ENCODE results near the gene SESTD1. TPM values are rescaled to one million over a fixed set of nuclear protein-coding genes. Genes with fewer than 3 reads are reported as not detected.

SESTD1 gene
- total RNA-seq, 1 donor from 2014 or later, result 19.4 TPM

- Mint-ChIP-seq H3K4me1 (ENCODE audit: low read depth, unreplicated experiment) (no peaks in the 10 kb centered on the region), H3K27ac (ENCODE audit: unreplicated experiment) (no peak overlapping the region), H3K36me3 (ENCODE audit: low read depth, unreplicated experiment) (no peaks in the 10 kb centered on the region), H3K27me3 (ENCODE audit: low read depth, unreplicated experiment) (no peaks in the 10 kb centered on the region), H3K4me3 (ENCODE audit: unreplicated experiment) (no peak overlapping the region), H3K9me3 (ENCODE audit: unreplicated experiment) (peaks cover 3% of the 10 kb centered on the region)
- Histone ChIP-seq H4K20me1 (ENCODE audit: insufficient read depth, low read length) (no peaks in the 10 kb centered on the region), H3K36me3 (ENCODE audit: insufficient read depth, low read length) (no peaks in the 10 kb centered on the region), H3K27me3 (ENCODE audit: insufficient read depth, low read length) (no peaks in the 10 kb centered on the region), H3K27ac (ENCODE audit: low read depth, low read length) (no peak overlapping the region), H3K9me3 (ENCODE audit: insufficient read depth, low read depth, low read length) (peaks cover 2% of the 10 kb centered on the region), H3K4me3 (ENCODE audit: insufficient read depth, low read depth, low read length) (no peak overlapping the region), H3K9ac (ENCODE audit: low read length) (no peak overlapping the region), H3K4me1 (ENCODE audit: insufficient read depth, low read length) (no peaks in the 10 kb centered on the region), H2AFZ (ENCODE audit: low read depth, low read length) (no peak overlapping the region), H3K4me2 (ENCODE audit: low read length) (no peak overlapping the region), H3K79me2 (ENCODE audit: insufficient read depth, low read length) (no peaks in the 10 kb centered on the region)
- FAIRE-seq (no peak), DNase-seq (ENCODE audit: low read depth) (no peak)
- TF ChIP-seq CTCF (IDR thresholded peaks at IDR 0.05; ENCODE audit: insufficient read depth, low read depth, low read length) (no peak), EZH2 (IDR thresholded peaks at IDR 0.05; ENCODE audit: insufficient read depth, low read length) (no peak)
Measured at GRCh38 chr2:179070895-179071294, 193.7 kb downstream of the SESTD1 start.

- H3K4me3 ChIP-seq (ENCODE audit: insufficient read depth, low read depth, low read length), result no peak overlapping the region
- H3K4me1 Mint-ChIP-seq (ENCODE audit: low read depth, unreplicated experiment), result no peaks in the 10 kb centered on the region
- H4K20me1 ChIP-seq (ENCODE audit: insufficient read depth, low read length), result no peaks in the 10 kb centered on the region
- peaks cover 5% of the 10 kb centered on the region for H3K9me3 Mint-ChIP-seq (ENCODE audit: unreplicated experiment)
- FAIRE-seq, result no peak
- no peaks in the 10 kb centered on the region for H3K79me2 ChIP-seq (ENCODE audit: insufficient read depth, low read length)
- no peak for DNase-seq (ENCODE audit: low read depth)
- peaks cover 2% of the 10 kb centered on the region for H3K9me3 ChIP-seq (ENCODE audit: insufficient read depth, low read depth, low read length)
- H3K27me3 ChIP-seq (ENCODE audit: insufficient read depth, low read length), result no peaks in the 10 kb centered on the region
- H3K27me3 Mint-ChIP-seq (ENCODE audit: low read depth, unreplicated experiment), result no peaks in the 10 kb centered on the region
- H3K4me2 ChIP-seq (ENCODE audit: low read length), result no peak overlapping the region
- H3K27ac ChIP-seq (ENCODE audit: low read depth, low read length), result no peak overlapping the region
- H3K27ac Mint-ChIP-seq (ENCODE audit: unreplicated experiment), result no peak overlapping the region
- no peaks in the 10 kb centered on the region for H3K36me3 ChIP-seq (ENCODE audit: insufficient read depth, low read length)
- no peaks in the 10 kb centered on the region for H3K36me3 Mint-ChIP-seq (ENCODE audit: low read depth, unreplicated experiment)
- H3K4me3 Mint-ChIP-seq (ENCODE audit: unreplicated experiment), result no peak overlapping the region
- no peaks in the 10 kb centered on the region for H3K4me1 ChIP-seq (ENCODE audit: insufficient read depth, low read length)
- no peak overlapping the region for H2AFZ ChIP-seq (ENCODE audit: low read depth, low read length)
- no peak overlapping the region for H3K9ac ChIP-seq (ENCODE audit: low read length)
- no peak for TF ChIP-seq CTCF (IDR thresholded peaks at IDR 0.05; ENCODE audit: insufficient read depth, low read depth, low read length)
- TF ChIP-seq EZH2 (IDR thresholded peaks at IDR 0.05; ENCODE audit: insufficient read depth, low read length), result no peak
Measured at GRCh38 chr2:179069685-179070084, 194.9 kb downstream of the SESTD1 start.

GRCh38 chr2:179068991-179069643, 195.5 kb downstream of the SESTD1 start:
- Histone ChIP-seq H3K4me1 (ENCODE audit: insufficient read depth, low read length) (no peaks in the 10 kb centered on the region), H3K27ac (ENCODE audit: low read depth, low read length) (no peak overlapping the region), H3K9ac (ENCODE audit: low read length) (no peak overlapping the region), H4K20me1 (ENCODE audit: insufficient read depth, low read length) (no peaks in the 10 kb centered on the region), H2AFZ (ENCODE audit: low read depth, low read length) (no peak overlapping the region), H3K4me2 (ENCODE audit: low read length) (no peak overlapping the region), H3K27me3 (ENCODE audit: insufficient read depth, low read length) (no peaks in the 10 kb centered on the region), H3K9me3 (ENCODE audit: insufficient read depth, low read depth, low read length) (peaks cover 2% of the 10 kb centered on the region), H3K4me3 (ENCODE audit: insufficient read depth, low read depth, low read length) (no peak overlapping the region), H3K36me3 (ENCODE audit: insufficient read depth, low read length) (no peaks in the 10 kb centered on the region), H3K79me2 (ENCODE audit: insufficient read depth, low read length) (no peaks in the 10 kb centered on the region)
- TF ChIP-seq EZH2 (IDR thresholded peaks at IDR 0.05; ENCODE audit: insufficient read depth, low read length) (no peak), CTCF (IDR thresholded peaks at IDR 0.05; ENCODE audit: insufficient read depth, low read depth, low read length) (no peak)
- Mint-ChIP-seq H3K4me1 (ENCODE audit: low read depth, unreplicated experiment) (no peaks in the 10 kb centered on the region), H3K27ac (ENCODE audit: unreplicated experiment) (no peak overlapping the region), H3K9me3 (ENCODE audit: unreplicated experiment) (peaks cover 7% of the 10 kb centered on the region), H3K27me3 (ENCODE audit: low read depth, unreplicated experiment) (no peaks in the 10 kb centered on the region), H3K36me3 (ENCODE audit: low read depth, unreplicated experiment) (no peaks in the 10 kb centered on the region), H3K4me3 (ENCODE audit: unreplicated experiment) (no peak overlapping the region)
- DNase-seq (ENCODE audit: low read depth) (no peak), FAIRE-seq (no peak)
